ENCODE results near the gene PDE4D.

The PDE4D gene

GRCh38 chr5:59142138-59142537 lies 751.4 kb downstream of the PDE4D start:
- Histone ChIP-seq H3K4me3 (ENCODE audit: low read length) (no peak overlapping the region), H3K36me3 (ENCODE audit: control insufficient read depth, insufficient read depth, low read length) (no peaks in the 10 kb centered on the region), H3K27me3 (ENCODE audit: control insufficient read depth, insufficient read depth, low read length) (no peaks in the 10 kb centered on the region), H3K9me3 (ENCODE audit: control insufficient read depth, low read length) (no peaks in the 10 kb centered on the region), H3K4me1 (ENCODE audit: control insufficient read depth, insufficient read depth, low read length) (no peaks in the 10 kb centered on the region), H3K9ac (ENCODE audit: low read length) (no peak overlapping the region)

- Histone ChIP-seq H3K27me3 (ENCODE audit: control insufficient read depth, insufficient read depth, low read length) (no peaks in the 10 kb centered on the region), H3K36me3 (ENCODE audit: control insufficient read depth, insufficient read depth, low read length) (no peaks in the 10 kb centered on the region), H3K9ac (ENCODE audit: low read length) (no peak overlapping the region), H3K4me1 (ENCODE audit: control insufficient read depth, insufficient read depth, low read length) (no peaks in the 10 kb centered on the region), H3K4me3 (ENCODE audit: low read length) (no peak overlapping the region), H3K9me3 (ENCODE audit: control insufficient read depth, low read length) (no peaks in the 10 kb centered on the region)
These were observed 753.4 kb downstream of the PDE4D start for GRCh38 chr5:59140133-59140532.

GRCh38 chr5:59139695-59140094 lies 753.8 kb downstream of the PDE4D start:
- Histone ChIP-seq H3K36me3 (ENCODE audit: control insufficient read depth, insufficient read depth, low read length) (no peaks in the 10 kb centered on the region), H3K9ac (ENCODE audit: low read length) (no peak overlapping the region), H3K4me1 (ENCODE audit: control insufficient read depth, insufficient read depth, low read length) (no peaks in the 10 kb centered on the region), H3K27me3 (ENCODE audit: control insufficient read depth, insufficient read depth, low read length) (no peaks in the 10 kb centered on the region), H3K9me3 (ENCODE audit: control insufficient read depth, low read length) (no peaks in the 10 kb centered on the region), H3K4me3 (ENCODE audit: low read length) (no peak overlapping the region)

- H3K4me1 ChIP-seq (ENCODE audit: control insufficient read depth, insufficient read depth, low read length), result no peaks in the 10 kb centered on the region
- H3K9me3 ChIP-seq (ENCODE audit: control insufficient read depth, low read length), result no peaks in the 10 kb centered on the region
- H3K36me3 ChIP-seq (ENCODE audit: control insufficient read depth, insufficient read depth, low read length), result no peaks in the 10 kb centered on the region
- no peak overlapping the region for H3K4me3 ChIP-seq (ENCODE audit: low read length)
- H3K27me3 ChIP-seq (ENCODE audit: control insufficient read depth, insufficient read depth, low read length), result no peaks in the 10 kb centered on the region
- H3K9ac ChIP-seq (ENCODE audit: low read length), result no peak overlapping the region
These were observed 755.0 kb downstream of the PDE4D start for GRCh38 chr5:59138509-59138908.

- no peaks in the 10 kb centered on the region for H3K27me3 ChIP-seq (ENCODE audit: control insufficient read depth, insufficient read depth, low read length)
- H3K36me3 ChIP-seq (ENCODE audit: control insufficient read depth, insufficient read depth, low read length), result no peaks in the 10 kb centered on the region
- no peaks in the 10 kb centered on the region for H3K4me1 ChIP-seq (ENCODE audit: control insufficient read depth, insufficient read depth, low read length)
- H3K9me3 ChIP-seq (ENCODE audit: control insufficient read depth, low read length), result no peaks in the 10 kb centered on the region
- H3K9ac ChIP-seq (ENCODE audit: low read length), result no peak overlapping the region
- H3K4me3 ChIP-seq (ENCODE audit: low read length), result no peak overlapping the region
These were observed 755.7 kb downstream of the PDE4D start for GRCh38 chr5:59137846-59138245.

- no peaks in the 10 kb centered on the region for H3K36me3 ChIP-seq (ENCODE audit: control insufficient read depth, insufficient read depth, low read length)
- no peak overlapping the region for H3K4me3 ChIP-seq (ENCODE audit: low read length)
- no peaks in the 10 kb centered on the region for H3K4me1 ChIP-seq (ENCODE audit: control insufficient read depth, insufficient read depth, low read length)
- H3K27me3 ChIP-seq (ENCODE audit: control insufficient read depth, insufficient read depth, low read length), result no peaks in the 10 kb centered on the region
- no peak overlapping the region for H3K9ac ChIP-seq (ENCODE audit: low read length)
- no peaks in the 10 kb centered on the region for H3K9me3 ChIP-seq (ENCODE audit: control insufficient read depth, low read length)
These were observed 757.0 kb downstream of the PDE4D start for GRCh38 chr5:59136549-59136948.

- no peaks in the 10 kb centered on the region for H3K27me3 ChIP-seq (ENCODE audit: control insufficient read depth, insufficient read depth, low read length)
These were observed 758.9 kb downstream of the PDE4D start for GRCh38 chr5:59134471-59135163.

GRCh38 chr5:59133764-59134261 lies 759.7 kb downstream of the PDE4D start:
- no peak overlapping the region for H3K4me3 ChIP-seq (ENCODE audit: low read length)
- H3K27me3 ChIP-seq (ENCODE audit: control insufficient read depth, insufficient read depth, low read length), result no peaks in the 10 kb centered on the region
- no peak overlapping the region for H3K9ac ChIP-seq (ENCODE audit: low read length)
- no peaks in the 10 kb centered on the region for H3K4me1 ChIP-seq (ENCODE audit: control insufficient read depth, insufficient read depth, low read length)
- H3K36me3 ChIP-seq (ENCODE audit: control insufficient read depth, insufficient read depth, low read length), result no peaks in the 10 kb centered on the region
- no peaks in the 10 kb centered on the region for H3K9me3 ChIP-seq (ENCODE audit: control insufficient read depth, low read length)

More at GRCh38 chr5:59134471-59135163, 758.9 kb downstream of the PDE4D start:
- no peaks in the 10 kb centered on the region for H3K9me3 ChIP-seq (ENCODE audit: control insufficient read depth, low read length)
- H3K4me3 ChIP-seq (ENCODE audit: low read length), result no peak overlapping the region
- H3K9ac ChIP-seq (ENCODE audit: low read length), result no peak overlapping the region
- H3K36me3 ChIP-seq (ENCODE audit: control insufficient read depth, insufficient read depth, low read length), result no peaks in the 10 kb centered on the region
- no peaks in the 10 kb centered on the region for H3K4me1 ChIP-seq (ENCODE audit: control insufficient read depth, insufficient read depth, low read length)

- no peaks in the 10 kb centered on the region for H3K4me1 ChIP-seq (ENCODE audit: control insufficient read depth, insufficient read depth, low read length)
- no peaks in the 10 kb centered on the region for H3K36me3 ChIP-seq (ENCODE audit: control insufficient read depth, insufficient read depth, low read length)
- no peaks in the 10 kb centered on the region for H3K9me3 ChIP-seq (ENCODE audit: control insufficient read depth, low read length)
- H3K27me3 ChIP-seq (ENCODE audit: control insufficient read depth, insufficient read depth, low read length), result no peaks in the 10 kb centered on the region
- no peak overlapping the region for H3K4me3 ChIP-seq (ENCODE audit: low read length)
- H3K9ac ChIP-seq (ENCODE audit: low read length), result no peak overlapping the region
These were observed 761.4 kb downstream of the PDE4D start for GRCh38 chr5:59132131-59132530.

GRCh38 chr5:59130431-59130830 lies 763.1 kb downstream of the PDE4D start:
- no peak overlapping the region for H3K4me3 ChIP-seq (ENCODE audit: low read length)
- no peak overlapping the region for H3K9ac ChIP-seq (ENCODE audit: low read length)
- no peaks in the 10 kb centered on the region for H3K4me1 ChIP-seq (ENCODE audit: control insufficient read depth, insufficient read depth, low read length)
- no peaks in the 10 kb centered on the region for H3K9me3 ChIP-seq (ENCODE audit: control insufficient read depth, low read length)
- H3K27me3 ChIP-seq (ENCODE audit: control insufficient read depth, insufficient read depth, low read length), result no peaks in the 10 kb centered on the region
- H3K36me3 ChIP-seq (ENCODE audit: control insufficient read depth, insufficient read depth, low read length), result no peaks in the 10 kb centered on the region

- Histone ChIP-seq H3K4me3 (ENCODE audit: low read length) (no peak overlapping the region), H3K27me3 (ENCODE audit: control insufficient read depth, insufficient read depth, low read length) (no peaks in the 10 kb centered on the region), H3K9me3 (ENCODE audit: control insufficient read depth, low read length) (no peaks in the 10 kb centered on the region), H3K9ac (ENCODE audit: low read length) (no peak overlapping the region), H3K4me1 (ENCODE audit: control insufficient read depth, insufficient read depth, low read length) (no peaks in the 10 kb centered on the region), H3K36me3 (ENCODE audit: control insufficient read depth, insufficient read depth, low read length) (no peaks in the 10 kb centered on the region)
These were observed 764.8 kb downstream of the PDE4D start for GRCh38 chr5:59128646-59129290.

- H3K9me3 ChIP-seq (ENCODE audit: control insufficient read depth, low read length), result no peaks in the 10 kb centered on the region
- H3K4me1 ChIP-seq (ENCODE audit: control insufficient read depth, insufficient read depth, low read length), result no peaks in the 10 kb centered on the region
- H3K9ac ChIP-seq (ENCODE audit: low read length), result no peak overlapping the region
These were observed 766.6 kb downstream of the PDE4D start for GRCh38 chr5:59126708-59127573.

More at GRCh38 chr5:59126708-59127573, 766.6 kb downstream of the PDE4D start:
- Histone ChIP-seq H3K4me3 (ENCODE audit: low read length) (no peak overlapping the region), H3K27me3 (ENCODE audit: control insufficient read depth, insufficient read depth, low read length) (no peaks in the 10 kb centered on the region), H3K36me3 (ENCODE audit: control insufficient read depth, insufficient read depth, low read length) (no peaks in the 10 kb centered on the region)

All from mucosa of stomach (tissue), 1 donor.